CD4-positive, alpha-beta T cell treated with Interleukin-17A for 4 hours (primary cell): ENCODE results near the gene KRTAP2-3.

ENCODE experiments used
- DNase-seq: peaks from one replicate; pipeline ENCODE4 v3.0.0-alpha.2; 2020; ENCODE audit warnings: mixed read lengths

Gene KRTAP2-3

GRCh38 chr17:41026715-41027471 lies 33.0 kb downstream of the KRTAP2-3 start, which contains the start of gene KRTAP1-5:
KRTAP1-5 (minus strand) TSS chr17:41027208; CDS start chr17:41027155, 53 bp downstream.
- DNase-seq: no peak

DNA sequence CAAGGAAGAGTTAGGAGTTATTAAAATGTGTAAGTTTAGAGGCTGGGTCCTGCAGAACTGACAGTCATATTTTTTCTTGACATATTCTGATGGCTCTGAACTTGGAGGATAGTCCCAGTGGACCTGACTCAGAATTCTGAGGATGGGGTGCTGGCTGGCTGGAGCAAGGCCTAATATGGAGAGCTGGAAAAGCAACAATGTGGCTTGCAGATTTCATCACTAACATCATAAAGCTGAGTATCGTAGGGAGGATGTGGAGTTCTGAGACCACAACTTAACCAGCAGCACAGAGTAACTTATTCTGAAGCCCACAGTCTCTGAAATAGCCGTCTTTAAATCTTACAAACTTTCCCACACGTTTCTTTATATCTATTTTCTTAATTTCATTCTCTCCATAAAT lies 35.2 kb downstream of the KRTAP2-3 start:
- no peak for DNase-seq

GRCh38 chr17:41020336-41020735 lies 39.6 kb downstream of the KRTAP2-3 start:
- no peak for DNase-seq

DNA sequence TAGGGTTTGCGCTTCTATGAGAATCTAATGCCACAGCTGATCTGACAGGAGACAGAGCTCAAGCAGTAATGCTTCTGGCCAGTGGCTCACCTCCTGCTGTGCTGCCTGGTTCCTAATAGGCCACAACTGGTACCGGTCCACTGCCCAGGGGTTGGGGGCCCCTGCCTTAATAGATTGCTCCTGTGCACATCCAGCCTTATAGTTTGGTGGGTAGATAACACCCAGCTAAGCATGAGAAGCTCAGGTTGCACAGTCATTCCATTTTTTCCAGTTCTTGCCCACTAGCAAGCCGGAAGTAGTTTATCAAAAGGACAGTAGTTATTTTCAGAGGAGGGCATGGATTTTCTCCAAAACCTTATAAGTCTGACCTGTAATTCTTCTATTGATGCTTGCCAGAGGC lies 40.5 kb downstream of the KRTAP2-3 start:
- no peak for DNase-seq

DNA sequence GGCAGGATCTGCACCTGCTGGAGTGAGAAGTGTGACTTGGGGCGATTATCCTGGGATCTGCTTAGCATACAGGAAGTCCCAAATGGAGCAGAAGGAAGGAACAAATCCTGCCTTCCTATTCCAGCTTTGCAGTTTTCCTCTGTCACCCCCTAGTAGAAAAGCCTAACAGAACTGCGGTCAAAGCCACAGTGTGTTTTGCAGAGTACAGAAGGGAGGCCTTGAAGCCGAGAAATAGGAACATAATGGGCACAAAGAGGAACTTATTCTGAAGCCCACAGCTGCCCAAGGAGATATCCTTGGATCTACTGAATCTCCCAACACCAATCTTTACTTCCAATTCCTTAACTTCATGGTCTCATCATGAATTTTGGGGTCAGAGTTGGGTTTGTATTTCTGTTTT lies 41.4 kb downstream of the KRTAP2-3 start:
- DNase-seq: no peak

GRCh38 chr17:41016578-41017215 lies 43.2 kb downstream of the KRTAP2-3 start:
- DNase-seq: no peak

DNA sequence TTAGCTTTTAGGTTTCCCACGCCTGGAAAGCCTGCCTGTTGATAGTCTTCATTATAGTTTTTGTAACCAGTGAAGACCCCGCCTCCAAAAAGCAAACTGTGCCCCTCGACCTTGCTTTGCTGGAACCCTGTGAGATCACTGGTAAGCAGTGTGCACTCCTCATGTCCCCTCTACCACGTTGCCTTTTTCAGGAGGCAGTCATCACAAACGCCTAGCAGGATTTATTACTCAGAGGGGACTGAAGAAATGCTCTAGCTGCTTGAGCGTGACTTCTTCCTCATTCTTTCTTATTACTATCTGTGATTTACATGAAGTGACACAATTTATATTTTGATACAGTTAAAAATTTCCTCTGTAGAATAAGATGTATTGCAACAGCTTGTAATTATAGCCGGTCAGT lies 44.5 kb downstream of the KRTAP2-3 start:
- DNase-seq: no peak

- no peak for DNase-seq
Measured at GRCh38 chr17:41013606-41014005, 46.3 kb downstream of the KRTAP2-3 start.

DNA sequence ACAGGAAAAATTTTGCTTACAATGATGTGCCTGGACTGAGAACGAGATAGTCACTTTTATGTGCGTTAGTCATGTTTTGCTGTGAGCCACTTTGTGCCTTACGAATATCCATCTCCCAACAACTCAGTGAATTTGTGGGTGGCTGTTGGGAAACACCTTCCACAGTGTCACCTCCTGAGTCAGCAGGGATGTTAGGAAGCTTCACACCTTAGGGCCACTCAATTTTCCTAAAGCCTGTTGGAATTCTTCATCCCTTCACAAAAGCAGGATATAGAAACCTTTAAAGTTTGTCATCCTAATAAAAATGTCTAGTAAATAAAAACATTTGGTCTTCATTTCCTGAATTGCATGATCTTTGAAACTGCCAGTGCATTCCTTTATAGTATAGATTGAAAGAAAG lies 46.7 kb downstream of the KRTAP2-3 start:
- DNase-seq: no peak

DNA sequence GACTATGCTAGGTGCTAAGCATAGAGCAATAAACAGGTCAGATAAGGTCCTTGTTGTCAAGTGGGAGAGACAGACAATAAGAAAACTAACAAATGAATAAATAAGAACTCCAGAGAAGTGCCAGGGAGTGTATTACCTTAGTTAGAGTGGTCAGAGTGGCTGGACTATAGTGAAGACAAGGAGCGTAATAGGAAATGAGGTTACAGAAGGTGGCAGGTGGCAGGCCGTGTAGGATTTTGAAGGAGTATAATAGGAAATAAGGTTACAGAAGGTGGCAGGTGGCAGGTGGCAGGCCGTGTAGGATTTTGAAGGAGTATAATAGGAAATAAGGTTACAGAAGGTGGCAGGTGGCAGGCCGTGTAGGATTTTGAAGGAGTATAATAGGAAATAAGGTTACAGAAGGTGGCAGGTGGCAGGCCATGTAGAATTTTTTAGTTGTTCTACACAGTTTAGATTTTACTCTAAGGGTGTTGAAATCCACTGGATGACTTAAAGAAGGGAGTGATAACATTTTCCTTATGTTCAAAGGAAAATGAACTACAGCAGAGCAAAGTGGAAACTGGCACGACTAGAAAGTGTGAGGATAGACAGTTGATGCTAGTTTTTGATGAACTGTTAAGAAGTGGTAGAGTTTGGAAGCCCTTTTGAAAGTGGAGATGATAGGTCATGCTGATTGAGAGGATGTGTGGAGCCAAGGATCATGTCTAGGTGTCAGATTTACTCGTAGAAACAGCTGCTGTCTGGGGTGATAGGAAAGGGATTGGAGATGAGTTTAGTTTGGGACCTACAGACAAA lies 47.4 kb downstream of the KRTAP2-3 start:
- no peak for DNase-seq

- DNase-seq: no peak
Measured at GRCh38 chr17:41010441-41010840, 49.5 kb downstream of the KRTAP2-3 start.

- no peak for DNase-seq
Measured at GRCh38 chr17:41009936-41010335, 50.0 kb downstream of the KRTAP2-3 start.

DNA sequence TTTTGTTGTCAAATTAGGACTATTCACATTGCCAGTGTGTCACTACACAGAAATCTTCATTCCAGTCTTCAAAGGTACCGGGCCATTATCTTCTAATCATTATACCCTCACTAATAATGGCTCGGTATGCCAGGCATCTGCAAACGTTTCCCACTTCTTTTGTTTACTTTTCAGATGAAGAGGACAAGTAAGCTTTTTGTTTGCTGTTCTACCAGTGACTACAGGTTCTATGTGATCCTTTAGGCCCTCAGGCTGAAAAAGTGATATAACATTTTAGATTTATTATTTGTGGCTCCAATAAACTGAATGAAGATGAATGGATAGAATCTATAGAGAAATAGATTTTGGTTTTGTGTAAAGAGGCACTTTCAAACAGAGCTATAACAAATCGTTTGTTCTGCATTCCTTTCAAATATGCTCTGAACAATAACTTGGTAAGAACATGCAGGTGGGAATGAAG lies 50.6 kb downstream of the KRTAP2-3 start:
- DNase-seq: no peak
